ENCODE measurements around the gene BTRC. TPM values are rescaled to one million over a fixed set of nuclear protein-coding genes. Genes with fewer than 3 reads are reported as not detected.
A peak's percentile ranks its signal among the peaks of the same experiment; 100 is the strongest.

Gene BTRC
- total and polyA plus RNA-seq, 7 donors = 6.1 to 19.3 (median 16.4) TPM

GRCh38 chr10:101507828-101508227, 153.9 kb downstream of the BTRC start:
- H3K36me3 ChIP-seq (ENCODE audit: insufficient read depth in 1 of 2, low read depth in 1 of 2) = no peaks in the 10 kb centered on the region
- ATAC-seq = no peak
- TF ChIP-seq CTCF (IDR thresholded peaks at IDR 0.05) = no peak

GRCh38 chr10:101511938-101512337, 158.0 kb downstream of the BTRC start:
- no peak for ATAC-seq
- intact Hi-C loops (cut with DNase I) = no loop called here
- Histone ChIP-seq H3K4me3 (no peak overlapping the region), H3K9me3 (peaks cover 10% of the 10 kb centered on the region), H3K36me3 (ENCODE audit: insufficient read depth in 1 of 2, low read depth in 1 of 2) (no peaks in the 10 kb centered on the region), H3K27ac (no peak overlapping the region), H3K4me1 (no peaks in the 10 kb centered on the region), H3K27me3 (ENCODE audit: insufficient read depth in 3 of 3, low read length in 2 of 3) (no peaks in the 10 kb centered on the region)
- TF ChIP-seq CTCF (IDR thresholded peaks at IDR 0.05) = no peak
- no peak for DNase-seq

More at GRCh38 chr10:101507828-101508227, 153.9 kb downstream of the BTRC start:
- intact Hi-C loops (cut with DNase I) = no loop called here
- Histone ChIP-seq H3K4me3 (no peak overlapping the region), H3K4me1 (no peaks in the 10 kb centered on the region), H3K27ac (no peak overlapping the region), H3K27me3 (ENCODE audit: insufficient read depth in 3 of 3, low read length in 2 of 3) (no peaks in the 10 kb centered on the region), H3K9me3 (no peaks in the 10 kb centered on the region)
- no peak for DNase-seq

GRCh38 chr10:101512738-101513137, 158.8 kb downstream of the BTRC start:
- H3K4me1 ChIP-seq = no peaks in the 10 kb centered on the region
- no peaks in the 10 kb centered on the region for H3K36me3 ChIP-seq (ENCODE audit: insufficient read depth in 1 of 2, low read depth in 1 of 2)
- DNase-seq (no peak), ATAC-seq (no peak)
- H3K27ac ChIP-seq = no peak overlapping the region
- H3K27me3 ChIP-seq (ENCODE audit: insufficient read depth in 3 of 3, low read length in 2 of 3) = no peaks in the 10 kb centered on the region
- TF ChIP-seq CTCF (IDR thresholded peaks at IDR 0.05) = no peak
- H3K9me3 ChIP-seq = peaks cover 10% of the 10 kb centered on the region
- intact Hi-C loops (cut with DNase I) = no loop called here
- no peak overlapping the region for H3K4me3 ChIP-seq

GRCh38 chr10:101513733-101514132, 159.8 kb downstream of the BTRC start:
- Histone ChIP-seq H3K36me3 (ENCODE audit: insufficient read depth in 1 of 2, low read depth in 1 of 2) (no peaks in the 10 kb centered on the region), H3K4me3 (no peak overlapping the region), H3K4me1 (no peaks in the 10 kb centered on the region), H3K27ac (no peak overlapping the region), H3K9me3 (peaks cover 10% of the 10 kb centered on the region), H3K27me3 (ENCODE audit: insufficient read depth in 3 of 3, low read length in 2 of 3) (no peaks in the 10 kb centered on the region)
- DNase-seq (no peak), ATAC-seq (no peak)
- no peak for TF ChIP-seq CTCF (IDR thresholded peaks at IDR 0.05)
- intact Hi-C loops (cut with DNase I) = no loop called here
- 99 to 100% (median 100%) methylated on average over 2 of the region's 2 CpGs for WGBS, 3 donors

GRCh38 chr10:101525848-101526247, 171.9 kb downstream of the BTRC start:
- DNase-seq (no peak), ATAC-seq (peak in 3 of 4 donors; percentile 49 to 87 (median 78))
- no peak for TF ChIP-seq CTCF (IDR thresholded peaks at IDR 0.05)
- 48 to 62% (median 57%) methylated on average over 6 of the region's 6 CpGs for WGBS, 3 donors
- no peaks in the 10 kb centered on the region for H3K9me3 ChIP-seq
- peaks cover 0 to 6% of the 10 kb centered on the region in 2 donors for H3K36me3 ChIP-seq (ENCODE audit: insufficient read depth in 1 of 2, low read depth in 1 of 2)
- intact Hi-C loops (cut with DNase I) = no loop called here
- H3K27ac ChIP-seq = no peak overlapping the region
- no peaks in the 10 kb centered on the region for H3K27me3 ChIP-seq (ENCODE audit: insufficient read depth in 3 of 3, low read length in 2 of 3)
- no peak overlapping the region for H3K4me3 ChIP-seq
- peaks cover 8% of the 10 kb centered on the region for H3K4me1 ChIP-seq

All from psoas muscle (tissue), 8 donors.